D341Med (cell line): ENCODE results near the gene CDH4.

Experiments used
- DNase-seq: peaks from one replicate; pipeline ENCODE4 v3.0.0; 2012; ENCODE audit warnings: low spot score

The CDH4 gene

GRCh38 chr20:61754976-61755778, 503.1 kb downstream of the CDH4 start:
- DNase-seq, result no peak

GRCh38 chr20:61755971-61756845, 504.1 kb downstream of the CDH4 start:
- DNase-seq, result no peak

GRCh38 chr20:61756966-61757677, 505.1 kb downstream of the CDH4 start:
- no peak for DNase-seq

GRCh38 chr20:61757678-61758563, 505.9 kb downstream of the CDH4 start:
- no peak for DNase-seq

- no peak for DNase-seq
Measured at GRCh38 chr20:61758564-61759200, 506.6 kb downstream of the CDH4 start.

- DNase-seq, result no peak
Measured at GRCh38 chr20:61759286-61760065, 507.4 kb downstream of the CDH4 start.

GRCh38 chr20:61760321-61760720, 508.3 kb downstream of the CDH4 start:
- DNase-seq, result no peak

- no peak for DNase-seq
Measured at GRCh38 chr20:61760731-61761130, 508.7 kb downstream of the CDH4 start.

GRCh38 chr20:61761453-61762166, 509.5 kb downstream of the CDH4 start:
- DNase-seq, result no peak

GRCh38 chr20:61762167-61762710, 510.2 kb downstream of the CDH4 start:
- no peak for DNase-seq

- DNase-seq, result no peak
Measured at GRCh38 chr20:61762886-61763739, 511.1 kb downstream of the CDH4 start.

- no peak for DNase-seq
Measured at GRCh38 chr20:61763740-61764400, 511.8 kb downstream of the CDH4 start.

GRCh38 chr20:61764471-61765025, 512.5 kb downstream of the CDH4 start:
- DNase-seq, result no peak

GRCh38 chr20:61765081-61765870, 513.2 kb downstream of the CDH4 start:
- no peak for DNase-seq

- DNase-seq, result no peak
Measured at GRCh38 chr20:61765871-61766654, 514.0 kb downstream of the CDH4 start.
